Central memory CD8-positive, alpha-beta T cell (primary cell): ENCODE measurements around the gene ZNRD2.

Experiments
- ATAC-seq: fragments of 150-1000 bp; cut with Tn5 transposase; replicated peaks from 2 replicates; pipeline ENCODE4 v1.10.0; 2022; ENCODE audit warnings: mild to moderate bottlenecking, moderate FRiP score, moderate number of reproducible peaks; ENCODE audit not compliant: poor library complexity, severe bottlenecking; ENCODE audit errors: extremely low read depth
- DNase-seq, 2 donors: peaks; one replicate each; pipeline ENCODE4 v3.0.0; 2021; ENCODE audit warnings: low spot score in 2 of 2
- H3K27ac Mint-ChIP-seq: one replicate; pipeline ENCODE4 v1.8.0; 2022; ENCODE audit warnings: low read depth, mild to moderate bottlenecking, moderate library complexity, mixed read lengths
- H3K27me3 Mint-ChIP-seq: one replicate; pipeline ENCODE4 v1.8.0; 2022; ENCODE audit warnings: mixed read lengths
- H3K36me3 Mint-ChIP-seq: one replicate; pipeline ENCODE4 v1.8.0; 2022; ENCODE audit warnings: mild to moderate bottlenecking, moderate library complexity, mixed read lengths; ENCODE audit not compliant: insufficient read depth
- H3K4me1 Mint-ChIP-seq: one replicate; pipeline ENCODE4 v1.8.0; 2022; ENCODE audit warnings: mixed read lengths
- H3K4me3 Mint-ChIP-seq: one replicate; pipeline ENCODE4 v1.8.0; 2022; ENCODE audit warnings: mild to moderate bottlenecking, moderate library complexity, mixed read lengths
- H3K9me3 Mint-ChIP-seq: one replicate; pipeline ENCODE4 v1.8.0; 2022; ENCODE audit warnings: mixed read lengths

The ZNRD2 gene

DNA sequence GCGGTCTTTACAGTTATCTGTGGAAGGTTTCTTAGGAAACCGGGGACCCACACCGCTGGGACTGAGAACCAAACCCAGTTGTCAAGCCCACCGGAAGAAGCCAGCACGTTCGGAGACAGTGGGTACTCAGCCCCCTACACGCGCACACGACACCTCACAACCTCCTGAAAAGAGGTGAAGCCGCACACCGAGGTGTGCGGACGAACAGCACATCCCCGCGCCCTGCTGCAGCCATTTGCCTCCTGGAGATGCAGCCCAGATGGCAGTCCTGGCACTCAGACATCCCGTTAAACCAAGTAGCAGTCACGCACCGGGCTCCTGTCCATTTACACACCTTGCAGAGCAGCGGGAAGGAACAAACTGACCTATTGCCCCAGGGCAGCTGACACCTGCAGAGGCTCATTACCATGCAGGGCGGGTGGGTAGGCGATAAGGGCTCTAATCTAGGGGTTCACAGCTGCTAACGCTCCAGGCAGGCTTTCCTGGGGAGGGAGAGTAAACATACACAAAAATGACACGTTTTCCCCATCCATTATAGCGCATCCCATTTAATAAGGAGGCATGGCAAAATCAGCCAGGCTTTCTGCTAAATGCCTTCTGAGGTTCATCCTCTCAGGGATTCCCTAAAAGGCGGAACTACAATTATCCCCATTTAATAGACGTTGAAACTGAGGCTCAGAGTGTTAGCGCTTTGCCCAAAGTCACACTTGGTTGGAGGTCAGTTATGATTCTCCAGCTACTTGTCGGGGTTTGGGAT is 4.7 kb downstream of the ZNRD2 start:
- H3K4me3 Mint-ChIP-seq: peak overlapping the region; percentile 97
- peak; percentile 9 for ATAC-seq
- H3K27ac Mint-ChIP-seq: peak overlapping the region; percentile 99
- no peaks in the 10 kb centered on the region for H3K27me3 Mint-ChIP-seq
- DNase-seq: no peak
- peaks cover 38% of the 10 kb centered on the region for H3K36me3 Mint-ChIP-seq
- H3K9me3 Mint-ChIP-seq: no peaks in the 10 kb centered on the region
- peaks cover 73% of the 10 kb centered on the region for H3K4me1 Mint-ChIP-seq

DNA sequence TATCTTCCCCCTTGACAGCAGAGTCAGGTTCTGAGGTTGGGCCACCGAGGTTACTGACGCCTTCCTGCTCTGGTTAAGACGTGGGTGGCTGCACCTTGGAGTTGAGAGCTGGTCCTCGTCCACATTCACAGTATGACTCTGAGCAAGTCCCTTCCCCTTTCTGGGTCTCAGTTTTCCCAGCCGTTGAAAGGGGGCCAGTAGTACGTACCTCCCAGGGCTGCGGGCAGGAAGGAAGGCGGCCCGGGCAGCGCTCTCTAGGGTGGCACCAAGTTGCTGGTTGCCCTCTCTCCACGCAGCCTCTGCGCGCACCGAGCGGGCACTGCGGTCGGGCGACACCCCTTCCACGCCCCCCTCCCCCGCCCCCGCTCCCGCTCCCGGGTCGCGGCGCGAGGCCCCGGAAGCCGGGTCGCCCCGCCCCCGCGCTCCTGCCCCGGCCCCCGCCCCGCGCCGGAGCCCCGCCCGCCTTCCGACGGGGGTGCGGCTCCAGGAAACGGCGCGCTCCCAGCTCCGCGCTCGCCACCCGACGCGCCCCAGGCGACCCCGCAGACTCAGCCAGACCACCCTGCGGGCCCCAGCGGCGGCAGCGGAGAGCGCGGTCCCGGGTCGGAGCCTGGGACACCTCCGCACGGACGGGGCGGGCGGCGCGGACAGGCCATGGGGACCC is 5.4 kb downstream of the ZNRD2 start, which contains the start of gene EHBP1L1:
EHBP1L1 (plus strand) TSS at position 486 of the 664 bp plus-strand sequence. CDS start 250 bp downstream, outside the sequence.
- Mint-ChIP-seq H3K27ac (peak within 1 kb of the TSS; percentile 99), H3K4me3 (peak within 1 kb of the TSS; percentile 97), H3K4me1 (peaks cover 67% of the 10 kb centered on the region), H3K9me3 (no peaks in the 10 kb centered on the region), H3K36me3 (peaks cover 36% of the 10 kb centered on the region), H3K27me3 (no peaks in the 10 kb centered on the region)
- ATAC-seq (peak; percentile 29), DNase-seq (peak; percentile 45 to 47)

DNA sequence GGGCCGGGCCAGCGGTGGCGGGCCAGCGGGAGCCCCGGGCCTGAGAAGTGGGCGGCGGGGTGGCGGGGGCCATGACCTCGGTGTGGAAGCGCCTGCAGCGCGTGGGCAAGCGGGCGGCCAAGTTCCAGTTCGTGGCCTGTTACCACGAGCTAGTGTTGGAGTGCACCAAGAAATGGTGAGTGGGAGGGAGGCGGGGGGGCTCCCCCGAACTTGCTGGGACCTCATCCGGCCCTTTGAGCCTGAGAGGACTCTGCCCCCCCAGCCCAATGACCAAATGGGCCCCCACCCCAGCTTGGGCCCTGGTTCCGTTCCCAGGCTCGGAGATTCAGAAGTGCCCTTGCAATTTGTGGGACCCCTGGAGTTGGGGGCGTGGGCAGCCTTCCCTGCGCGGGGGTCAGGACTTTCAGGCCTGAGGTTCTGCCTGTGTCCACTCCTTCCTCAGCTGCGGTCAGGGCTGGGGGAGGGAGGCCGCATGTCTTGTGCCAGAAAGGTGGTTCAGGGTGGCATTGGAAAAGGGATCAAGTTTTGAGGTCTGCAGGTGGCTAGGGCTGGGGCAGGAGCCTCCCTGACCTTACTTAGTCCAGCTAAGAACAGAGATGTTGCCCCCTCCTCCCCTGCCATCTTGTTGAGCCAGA is 6.1 kb downstream of the ZNRD2 start:
- H3K36me3 Mint-ChIP-seq: peaks cover 42% of the 10 kb centered on the region
- H3K9me3 Mint-ChIP-seq: no peaks in the 10 kb centered on the region
- no peak for ATAC-seq
- no peak for DNase-seq
- peak overlapping the region; percentile 97 for H3K4me3 Mint-ChIP-seq
- H3K4me1 Mint-ChIP-seq: peaks cover 60% of the 10 kb centered on the region
- peak overlapping the region; percentile 57 for H3K27ac Mint-ChIP-seq
- H3K27me3 Mint-ChIP-seq: no peaks in the 10 kb centered on the region

DNA sequence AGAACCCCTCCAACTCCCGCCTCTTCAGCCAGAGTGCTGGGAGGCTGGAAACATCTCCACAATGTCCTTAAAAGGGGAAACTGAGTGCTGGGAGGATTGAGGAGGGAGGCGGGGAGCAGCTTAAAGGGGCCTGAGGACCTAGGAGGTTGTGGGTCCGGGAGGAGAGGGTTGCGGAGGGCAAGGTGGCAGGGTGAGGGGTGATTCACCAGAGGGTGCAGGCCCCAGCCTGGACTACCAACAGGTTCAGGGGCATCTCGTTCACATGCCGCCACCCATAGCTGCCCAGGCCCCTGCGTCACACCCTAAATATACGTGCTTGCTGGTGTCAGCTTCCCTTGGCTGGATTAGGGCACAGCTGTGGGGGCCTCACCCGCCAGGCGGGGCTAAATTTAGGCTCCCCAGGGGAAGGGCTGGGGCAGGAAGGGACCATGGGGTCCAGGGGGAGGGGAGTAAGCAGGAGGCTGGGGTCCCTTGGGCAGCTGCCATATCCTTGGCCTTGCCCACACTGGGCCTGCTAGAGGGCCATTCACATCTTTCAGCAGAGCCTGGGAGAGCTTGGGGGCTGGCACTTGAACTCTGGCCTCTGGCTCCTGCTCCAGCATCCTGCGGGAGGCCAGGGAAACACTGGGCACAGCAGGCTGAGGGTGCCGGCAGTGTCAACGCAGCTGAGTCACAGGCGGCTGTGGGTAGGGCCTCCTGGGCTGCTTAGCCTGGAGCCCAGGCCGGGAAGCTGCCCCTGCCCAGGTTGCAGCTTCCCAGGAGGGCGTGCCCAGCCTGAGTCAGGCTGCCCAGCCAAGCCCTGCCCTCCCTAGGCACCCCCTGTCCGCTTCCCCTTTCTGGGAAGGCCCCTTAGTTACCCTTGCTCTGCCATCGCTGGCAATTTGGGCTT is 6.8 kb downstream of the ZNRD2 start:
- Mint-ChIP-seq H3K27me3 (no peaks in the 10 kb centered on the region), H3K27ac (peak overlapping the region; percentile 57), H3K36me3 (peaks cover 40% of the 10 kb centered on the region), H3K4me1 (peaks cover 59% of the 10 kb centered on the region), H3K4me3 (peak overlapping the region; percentile 97), H3K9me3 (no peaks in the 10 kb centered on the region)
- DNase-seq (peak in 1 of 2 donors; percentile 18), ATAC-seq (no peak)

DNA sequence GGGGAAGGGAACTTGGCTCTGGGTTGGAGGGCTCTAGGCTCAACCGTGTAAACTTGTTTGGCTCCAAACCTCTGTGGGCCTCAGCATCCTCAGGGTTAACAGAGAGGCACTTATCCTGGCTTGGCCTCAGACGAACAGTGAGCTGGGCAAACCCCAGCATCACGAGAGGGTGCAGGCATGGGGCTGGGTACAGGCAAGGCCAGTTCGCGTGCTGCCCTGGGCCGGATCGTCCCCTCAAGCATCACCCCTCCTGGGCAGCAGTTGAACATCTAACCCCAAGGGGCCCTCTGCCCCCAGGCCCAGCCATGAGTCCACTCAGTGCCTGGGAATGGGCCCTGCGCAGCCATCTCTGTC is 7.5 kb downstream of the ZNRD2 start:
- H3K4me3 Mint-ChIP-seq: peak overlapping the region; percentile 97
- H3K27me3 Mint-ChIP-seq: no peaks in the 10 kb centered on the region
- peaks cover 37% of the 10 kb centered on the region for H3K36me3 Mint-ChIP-seq
- H3K9me3 Mint-ChIP-seq: no peaks in the 10 kb centered on the region
- ATAC-seq (no peak), DNase-seq (no peak)
- H3K4me1 Mint-ChIP-seq: peaks cover 61% of the 10 kb centered on the region
- H3K27ac Mint-ChIP-seq: peak overlapping the region; percentile 39

DNA sequence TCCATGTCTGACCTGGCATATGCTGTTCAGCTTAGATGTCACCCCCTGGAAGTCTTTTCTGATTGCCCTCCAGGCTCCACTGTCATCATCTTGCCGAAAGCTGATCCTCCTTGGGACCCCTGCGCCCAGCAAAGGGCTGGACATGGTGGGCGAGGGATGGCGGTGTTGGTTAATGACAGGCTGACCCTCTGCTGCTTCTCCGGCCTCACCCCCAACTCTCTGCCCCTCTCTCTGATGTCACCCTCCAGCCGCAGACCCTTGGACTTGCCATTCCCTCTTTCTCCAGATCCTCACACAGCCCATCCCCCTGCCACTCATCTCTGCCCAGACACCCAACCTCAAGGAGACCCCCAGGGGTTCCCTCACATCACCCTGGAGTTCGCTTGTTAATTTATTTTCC is 7.9 kb downstream of the ZNRD2 start:
- no peaks in the 10 kb centered on the region for H3K9me3 Mint-ChIP-seq
- no peak for DNase-seq
- peak overlapping the region; percentile 39 for H3K27ac Mint-ChIP-seq
- peaks cover 61% of the 10 kb centered on the region for H3K4me1 Mint-ChIP-seq
- H3K4me3 Mint-ChIP-seq: peak overlapping the region; percentile 97
- no peaks in the 10 kb centered on the region for H3K27me3 Mint-ChIP-seq
- ATAC-seq: no peak
- H3K36me3 Mint-ChIP-seq: peaks cover 36% of the 10 kb centered on the region

DNA sequence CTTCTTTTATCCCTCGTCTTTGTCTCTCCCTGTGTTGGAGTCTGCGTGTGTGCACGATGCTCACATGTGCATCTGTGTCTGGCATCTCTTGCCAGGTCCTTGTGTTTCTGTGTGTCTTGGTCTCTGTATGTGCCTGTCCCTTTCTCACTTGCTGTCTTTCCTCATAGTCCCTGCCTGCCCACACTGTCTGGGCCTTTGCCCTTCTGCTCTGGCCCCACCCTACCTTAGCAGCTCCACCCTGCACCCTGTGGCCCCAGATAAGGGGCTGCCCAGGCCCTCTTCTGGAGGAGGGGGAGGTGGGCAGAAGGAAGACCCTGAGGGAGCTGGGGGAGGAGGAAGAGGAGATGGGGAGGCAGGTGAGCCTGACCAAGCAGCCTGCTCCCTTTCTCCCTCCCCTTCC is 8.4 kb downstream of the ZNRD2 start:
- H3K36me3 Mint-ChIP-seq: peaks cover 35% of the 10 kb centered on the region
- ATAC-seq (no peak), DNase-seq (no peak)
- peak overlapping the region; percentile 39 for H3K27ac Mint-ChIP-seq
- H3K4me3 Mint-ChIP-seq: peak overlapping the region; percentile 97
- H3K27me3 Mint-ChIP-seq: no peaks in the 10 kb centered on the region
- peaks cover 59% of the 10 kb centered on the region for H3K4me1 Mint-ChIP-seq
- H3K9me3 Mint-ChIP-seq: no peaks in the 10 kb centered on the region

DNA sequence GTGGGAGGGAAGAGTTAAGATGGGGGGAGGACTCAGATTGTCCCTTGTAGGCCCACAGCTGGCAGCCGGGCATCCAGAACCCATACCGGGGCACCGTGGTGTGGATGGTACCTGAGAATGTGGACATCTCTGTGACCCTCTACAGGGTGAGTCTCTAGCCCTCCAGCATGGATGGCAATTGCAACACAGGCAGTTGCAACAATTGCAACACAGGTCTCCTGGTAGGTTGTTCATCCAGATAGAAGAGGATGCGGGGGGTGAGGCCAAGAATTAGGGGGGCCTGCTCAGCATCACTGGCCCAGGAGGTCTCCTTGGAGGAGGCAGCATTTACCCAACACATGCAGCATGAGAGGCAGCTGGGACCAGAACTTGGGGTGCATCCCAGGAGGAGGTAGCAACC is 9.0 kb downstream of the ZNRD2 start:
- peaks cover 36% of the 10 kb centered on the region for H3K36me3 Mint-ChIP-seq
- H3K27me3 Mint-ChIP-seq: no peaks in the 10 kb centered on the region
- H3K27ac Mint-ChIP-seq: no peak overlapping the region
- DNase-seq (no peak), ATAC-seq (no peak)
- H3K9me3 Mint-ChIP-seq: no peaks in the 10 kb centered on the region
- no peak overlapping the region for H3K4me3 Mint-ChIP-seq
- peaks cover 59% of the 10 kb centered on the region for H3K4me1 Mint-ChIP-seq

DNA sequence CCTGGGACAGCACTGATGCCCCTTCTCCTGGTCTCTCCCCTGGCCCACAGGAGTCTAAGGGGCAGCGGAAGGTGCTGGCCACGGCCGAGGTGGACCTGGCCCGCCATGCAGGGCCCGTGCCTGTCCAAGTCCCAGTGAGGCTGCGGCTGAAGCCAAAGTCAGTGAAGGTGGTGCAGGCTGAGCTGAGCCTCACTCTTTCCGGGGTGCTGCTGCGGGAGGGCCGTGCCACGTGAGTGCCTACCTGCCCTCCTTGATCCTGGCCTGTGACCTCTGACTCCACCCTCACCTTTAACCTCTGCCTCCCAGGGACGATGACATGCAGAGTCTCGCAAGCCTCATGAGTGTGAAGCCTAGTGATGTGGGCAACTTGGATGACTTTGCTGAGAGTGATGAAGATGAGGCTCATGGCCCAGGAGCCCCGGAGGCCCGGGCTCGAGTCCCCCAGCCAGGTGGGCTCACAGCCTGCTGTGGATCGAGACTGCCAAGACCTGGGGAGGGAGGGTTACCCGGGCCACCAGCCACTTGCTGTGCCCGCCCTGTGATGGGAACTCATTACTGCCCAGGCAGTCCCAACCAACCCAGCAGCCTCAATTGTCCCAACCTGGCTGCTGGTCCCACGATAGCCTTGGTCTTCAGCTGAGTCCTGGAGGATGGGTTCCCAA is 9.9 kb downstream of the ZNRD2 start:
- H3K9me3 Mint-ChIP-seq: no peaks in the 10 kb centered on the region
- DNase-seq (no peak), ATAC-seq (no peak)
- H3K27me3 Mint-ChIP-seq: no peaks in the 10 kb centered on the region
- peaks cover 30% of the 10 kb centered on the region for H3K36me3 Mint-ChIP-seq
- peaks cover 55% of the 10 kb centered on the region for H3K4me1 Mint-ChIP-seq
- H3K27ac Mint-ChIP-seq: peak overlapping the region; percentile 88
- H3K4me3 Mint-ChIP-seq: no peak overlapping the region

DNA sequence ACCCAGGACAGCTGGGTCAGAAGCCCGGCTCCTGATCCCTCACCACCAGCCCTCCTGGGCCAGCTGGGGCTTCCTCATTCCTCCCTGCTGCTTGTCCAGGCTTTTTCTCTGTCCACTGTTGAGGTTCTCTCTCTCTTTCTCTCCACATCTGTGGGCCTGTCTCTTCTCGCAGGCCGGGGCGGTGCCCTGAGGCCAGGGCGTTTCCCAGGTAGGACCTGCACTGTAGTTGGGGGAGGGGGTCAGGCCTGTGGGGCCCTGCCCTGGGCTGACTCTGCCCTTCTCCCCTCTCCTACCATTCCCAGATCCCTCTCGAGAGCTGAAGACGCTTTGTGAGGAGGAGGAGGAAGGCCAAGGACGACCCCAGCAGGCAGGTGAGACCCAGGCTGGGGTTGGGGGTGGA is 10.5 kb downstream of the ZNRD2 start:
- Mint-ChIP-seq H3K36me3 (peaks cover 26% of the 10 kb centered on the region), H3K27ac (peak overlapping the region; percentile 88), H3K9me3 (no peaks in the 10 kb centered on the region), H3K27me3 (no peaks in the 10 kb centered on the region), H3K4me3 (no peak overlapping the region), H3K4me1 (peaks cover 50% of the 10 kb centered on the region)
- DNase-seq: no peak
- no peak for ATAC-seq

DNA sequence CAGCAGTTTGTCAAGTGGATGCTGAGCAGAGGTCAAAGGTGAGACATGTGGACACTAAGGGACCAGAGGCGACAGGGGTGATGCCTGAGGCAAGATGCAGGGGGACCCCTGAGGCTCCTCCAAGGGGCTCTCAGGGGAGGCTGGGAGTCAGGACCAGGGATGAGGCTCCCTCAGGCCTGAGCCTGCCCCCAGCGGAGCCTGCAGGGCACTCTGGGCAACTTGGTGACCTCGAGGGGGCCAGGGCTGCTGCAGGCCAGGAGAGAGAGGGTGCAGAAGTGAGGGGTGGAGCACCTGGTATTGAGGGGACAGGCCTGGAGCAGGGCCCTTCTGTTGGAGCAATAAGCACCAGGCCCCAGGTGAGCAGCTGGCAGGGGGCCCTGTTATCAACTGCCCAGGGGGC is 11.7 kb downstream of the ZNRD2 start:
- ATAC-seq: no peak
- Mint-ChIP-seq H3K27me3 (no peaks in the 10 kb centered on the region), H3K4me1 (peaks cover 54% of the 10 kb centered on the region), H3K4me3 (no peak overlapping the region), H3K27ac (peak overlapping the region; percentile 82), H3K36me3 (peaks cover 24% of the 10 kb centered on the region), H3K9me3 (no peaks in the 10 kb centered on the region)
- no peak for DNase-seq

DNA sequence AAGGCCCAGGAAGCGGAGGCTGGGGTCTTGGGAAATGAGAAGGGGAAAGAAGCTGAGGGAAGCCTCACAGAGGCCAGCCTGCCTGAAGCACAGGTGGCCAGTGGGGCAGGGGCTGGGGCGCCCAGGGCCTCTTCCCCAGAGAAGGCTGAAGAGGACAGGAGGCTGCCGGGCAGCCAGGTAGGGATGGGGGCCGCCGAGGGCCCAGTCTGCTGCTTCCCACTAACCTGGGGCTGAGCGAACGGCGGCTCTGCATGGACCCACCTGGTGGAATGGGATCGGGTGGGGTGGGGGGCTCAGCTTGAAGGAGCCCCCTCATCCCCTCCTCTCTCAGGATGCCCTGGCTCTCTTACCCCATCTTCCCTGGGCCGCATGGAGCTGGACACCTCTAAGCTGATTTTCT is 13.3 kb downstream of the ZNRD2 start:
- H3K27ac Mint-ChIP-seq: peak overlapping the region; percentile 82
- no peak for ATAC-seq
- peaks cover 26% of the 10 kb centered on the region for H3K36me3 Mint-ChIP-seq
- H3K27me3 Mint-ChIP-seq: no peaks in the 10 kb centered on the region
- H3K9me3 Mint-ChIP-seq: no peaks in the 10 kb centered on the region
- DNase-seq: no peak
- H3K4me1 Mint-ChIP-seq: peaks cover 56% of the 10 kb centered on the region
- no peak overlapping the region for H3K4me3 Mint-ChIP-seq
